Neural crest cell (in vitro differentiated cells): ENCODE measurements around the gene CDK6. TPM values are rescaled to one million over a fixed set of nuclear protein-coding genes. Genes with fewer than 3 reads are reported as not detected.

Source experiments
- DNase-seq: peaks from one replicate; pipeline ENCODE4 v3.0.0; 2021; ENCODE audit warnings: low read depth, mixed read lengths, low spot score
- H3K27ac Mint-ChIP-seq: one replicate; pipeline ENCODE4 v1.8.0; 2021; ENCODE audit warnings: mild to moderate bottlenecking, mixed read lengths; ENCODE audit not compliant: unreplicated experiment
- H3K27me3 Mint-ChIP-seq: 2 replicates; pipeline ENCODE4 v1.8.0; 2021; ENCODE audit warnings: low read depth, mild to moderate bottlenecking, mixed read lengths
- H3K36me3 Mint-ChIP-seq: 2 replicates; pipeline ENCODE4 v1.8.0; 2021; ENCODE audit warnings: low read depth, mild to moderate bottlenecking, mixed read lengths
- H3K4me1 Mint-ChIP-seq: 2 replicates; pipeline ENCODE4 v1.8.0; 2021; ENCODE audit warnings: mixed read lengths
- H3K4me3 Mint-ChIP-seq: one replicate; pipeline ENCODE4 v1.8.0; 2021; ENCODE audit warnings: mild to moderate bottlenecking, mixed read lengths
- H3K9me3 Mint-ChIP-seq: 2 replicates; pipeline ENCODE4 v1.8.0; 2021; ENCODE audit warnings: mixed read lengths
- total RNA-seq: library from RNA; stranded (reverse); gene quantifications from 2 replicates; pipeline ENCODE4 v1.2.1, GENCODE V29; 2021
- TF ChIP-seq, protein P1 (sequence below): fragments of 200-600 bp; sonication (generic); conservative IDR thresholded peaks from 2 replicates; pipeline ENCODE4 v1.5.0; 2021; ENCODE audit warnings: antibody characterized with exemption, mild to moderate bottlenecking

Gene CDK6
- total RNA-seq, 1 donor from 2014 or later, result 42.9 TPM

DNA sequence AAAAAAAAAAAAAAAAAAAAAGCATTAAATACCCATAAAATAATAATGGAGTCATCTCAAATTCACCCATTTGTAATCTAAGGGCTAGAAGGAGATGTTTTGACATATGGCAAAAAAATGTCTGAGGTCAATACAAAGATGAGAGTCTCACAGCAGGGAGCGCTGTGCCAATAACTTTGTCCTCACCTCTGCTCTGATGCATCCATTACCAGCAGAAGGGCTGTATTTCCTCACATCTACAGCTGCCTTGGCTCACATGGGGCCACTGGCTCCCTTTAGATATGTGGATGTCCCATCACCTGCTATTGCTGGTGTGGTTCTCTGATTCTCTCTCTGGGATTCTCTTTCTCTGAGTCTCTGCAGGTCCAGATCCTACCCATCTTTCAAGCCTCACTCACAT is 155.9 kb downstream of the CDK6 start:
- TF ChIP-seq, protein P1, sequence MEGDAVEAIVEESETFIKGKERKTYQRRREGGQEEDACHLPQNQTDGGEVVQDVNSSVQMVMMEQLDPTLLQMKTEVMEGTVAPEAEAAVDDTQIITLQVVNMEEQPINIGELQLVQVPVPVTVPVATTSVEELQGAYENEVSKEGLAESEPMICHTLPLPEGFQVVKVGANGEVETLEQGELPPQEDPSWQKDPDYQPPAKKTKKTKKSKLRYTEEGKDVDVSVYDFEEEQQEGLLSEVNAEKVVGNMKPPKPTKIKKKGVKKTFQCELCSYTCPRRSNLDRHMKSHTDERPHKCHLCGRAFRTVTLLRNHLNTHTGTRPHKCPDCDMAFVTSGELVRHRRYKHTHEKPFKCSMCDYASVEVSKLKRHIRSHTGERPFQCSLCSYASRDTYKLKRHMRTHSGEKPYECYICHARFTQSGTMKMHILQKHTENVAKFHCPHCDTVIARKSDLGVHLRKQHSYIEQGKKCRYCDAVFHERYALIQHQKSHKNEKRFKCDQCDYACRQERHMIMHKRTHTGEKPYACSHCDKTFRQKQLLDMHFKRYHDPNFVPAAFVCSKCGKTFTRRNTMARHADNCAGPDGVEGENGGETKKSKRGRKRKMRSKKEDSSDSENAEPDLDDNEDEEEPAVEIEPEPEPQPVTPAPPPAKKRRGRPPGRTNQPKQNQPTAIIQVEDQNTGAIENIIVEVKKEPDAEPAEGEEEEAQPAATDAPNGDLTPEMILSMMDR, result no peak
- Mint-ChIP-seq H3K4me3 (no peak overlapping the region), H3K27me3 (no peaks in the 10 kb centered on the region), H3K27ac (no peak overlapping the region), H3K4me1 (peaks cover 15% of the 10 kb centered on the region), H3K9me3 (no peaks in the 10 kb centered on the region), H3K36me3 (peaks cover 2% of the 10 kb centered on the region)
- no peak for DNase-seq

DNA sequence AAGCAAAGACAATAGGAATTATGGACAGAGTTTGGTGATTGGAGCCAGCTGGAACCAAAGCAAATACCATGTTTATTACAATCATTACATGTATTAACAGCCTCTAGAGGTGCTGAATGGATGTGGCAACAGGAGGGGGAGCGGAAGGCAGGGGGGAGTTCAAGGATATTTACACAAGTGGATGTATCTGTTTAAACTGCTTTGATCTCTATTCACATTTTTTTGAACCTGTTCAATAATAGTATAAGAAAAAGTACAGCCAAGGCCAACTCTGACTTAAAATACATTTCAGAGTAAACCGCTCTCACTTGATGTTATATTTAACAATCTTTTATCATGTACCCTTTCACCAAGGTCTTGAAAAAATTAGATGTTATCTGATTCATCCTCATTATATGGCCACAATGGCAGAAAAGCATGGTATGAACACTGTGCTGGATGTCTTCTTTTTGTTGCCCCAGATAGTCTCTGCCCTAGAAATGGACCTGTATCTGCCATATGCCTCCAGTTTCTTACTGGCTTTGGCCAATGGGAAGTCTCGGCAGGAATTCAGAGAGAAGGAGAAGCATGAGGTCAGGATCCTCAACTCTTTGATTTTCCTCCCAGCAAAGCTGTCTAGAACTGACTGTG is 158.0 kb downstream of the CDK6 start:
- H3K27ac Mint-ChIP-seq, result no peak overlapping the region
- DNase-seq, result no peak
- H3K4me3 Mint-ChIP-seq, result no peak overlapping the region
- no peaks in the 10 kb centered on the region for H3K9me3 Mint-ChIP-seq
- TF ChIP-seq, protein P1, result no peak
- peaks cover 2% of the 10 kb centered on the region for H3K36me3 Mint-ChIP-seq
- peaks cover 14% of the 10 kb centered on the region for H3K4me1 Mint-ChIP-seq
- no peaks in the 10 kb centered on the region for H3K27me3 Mint-ChIP-seq

DNA sequence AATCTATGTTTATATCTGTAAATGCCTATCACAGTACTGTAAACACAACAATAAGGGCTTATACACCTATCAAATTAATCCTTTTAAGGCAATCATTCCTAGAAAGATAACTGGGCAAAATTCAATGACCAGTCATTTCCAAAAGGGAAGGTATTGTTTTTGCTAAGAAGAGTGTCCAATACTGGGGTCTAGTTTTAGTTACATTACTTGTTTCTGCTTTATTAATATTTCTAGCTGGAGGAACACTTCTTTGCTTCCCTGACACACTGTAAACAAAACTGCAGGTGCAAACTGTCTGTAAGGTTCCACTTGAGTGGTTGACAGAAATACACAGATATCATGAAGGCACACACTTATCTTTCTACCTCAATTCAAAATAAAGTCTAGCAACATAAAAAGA is 162.0 kb downstream of the CDK6 start:
- Mint-ChIP-seq H3K27ac (no peak overlapping the region), H3K4me3 (no peak overlapping the region), H3K27me3 (no peaks in the 10 kb centered on the region), H3K9me3 (peaks cover 3% of the 10 kb centered on the region), H3K4me1 (no peaks in the 10 kb centered on the region), H3K36me3 (peaks cover 4% of the 10 kb centered on the region)
- TF ChIP-seq, protein P1, result no peak
- no peak for DNase-seq

DNA sequence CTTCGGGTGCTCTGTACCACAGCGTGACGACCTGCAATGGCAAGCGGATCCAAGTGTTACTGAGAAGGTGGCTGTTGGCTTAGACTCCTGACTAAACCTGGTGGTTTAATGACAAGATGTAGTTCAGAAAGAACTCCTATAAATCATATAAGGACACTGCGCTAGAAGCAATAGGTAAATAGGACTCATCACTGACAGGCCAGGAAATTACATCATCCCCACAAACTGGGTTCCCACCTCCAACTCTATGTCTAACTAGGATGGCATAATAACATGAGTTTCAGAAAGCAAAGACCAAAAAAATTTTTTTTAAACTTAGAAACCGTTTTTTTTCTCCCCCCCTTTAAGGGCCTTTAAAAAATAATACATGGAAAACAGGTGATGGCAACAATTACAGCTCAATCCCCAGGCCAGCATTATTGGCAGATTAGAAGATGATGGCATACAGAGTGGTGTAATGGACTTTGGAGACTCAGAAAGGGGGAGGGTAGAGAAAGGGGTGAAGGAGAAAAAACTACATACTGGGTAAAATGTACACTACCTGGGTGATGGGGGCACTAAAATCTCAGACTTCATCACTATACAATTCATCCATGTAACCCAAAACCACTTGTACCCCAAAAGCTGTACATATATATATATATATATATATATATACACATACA is 164.7 kb downstream of the CDK6 start:
- Mint-ChIP-seq H3K27me3 (no peaks in the 10 kb centered on the region), H3K4me1 (no peaks in the 10 kb centered on the region), H3K36me3 (peaks cover 4% of the 10 kb centered on the region), H3K9me3 (peaks cover 3% of the 10 kb centered on the region), H3K27ac (no peak overlapping the region), H3K4me3 (no peak overlapping the region)
- DNase-seq, result no peak
- TF ChIP-seq, protein P1, result no peak

DNA sequence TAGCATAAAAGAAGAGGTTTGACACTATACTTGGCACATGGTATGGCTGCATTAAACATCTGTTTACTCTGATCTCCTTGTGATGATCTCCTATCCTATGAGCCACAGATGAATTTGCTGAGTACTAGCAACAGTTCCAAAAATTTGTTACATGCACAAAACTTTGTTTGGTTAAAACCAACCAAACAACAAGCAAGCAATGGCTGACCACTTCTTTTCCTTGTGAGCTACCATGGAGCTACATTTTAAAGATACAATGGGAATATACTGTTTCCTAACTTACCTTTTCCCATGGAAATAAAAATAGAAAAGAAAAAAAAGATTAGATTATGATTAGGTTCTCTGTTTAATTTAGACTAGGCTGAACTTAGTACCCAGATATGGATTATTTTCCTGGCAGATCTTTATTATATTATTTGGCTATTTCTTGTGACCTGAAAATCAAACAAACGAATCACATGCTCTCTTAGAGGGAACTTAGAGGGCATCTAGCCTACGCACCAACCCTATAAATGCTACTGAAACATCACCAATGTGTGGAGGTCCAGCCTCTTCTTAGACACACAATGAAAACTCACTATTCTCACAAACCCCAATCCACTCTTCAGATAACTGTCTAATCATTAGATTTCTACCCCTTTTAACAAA is 166.0 kb downstream of the CDK6 start:
- Mint-ChIP-seq H3K4me1 (no peaks in the 10 kb centered on the region), H3K4me3 (no peak overlapping the region), H3K27ac (no peak overlapping the region), H3K9me3 (peaks cover 3% of the 10 kb centered on the region), H3K36me3 (peaks cover 4% of the 10 kb centered on the region), H3K27me3 (no peaks in the 10 kb centered on the region)
- DNase-seq, result no peak
- TF ChIP-seq, protein P1, result no peak
